ENCODE measurements around the gene NKAIN4. TPM values are rescaled to one million over a fixed set of nuclear protein-coding genes. Genes with fewer than 3 reads are reported as not detected.

Gene NKAIN4
- total RNA-seq, 3 donors from 2014 or later, result not detected

DNA sequence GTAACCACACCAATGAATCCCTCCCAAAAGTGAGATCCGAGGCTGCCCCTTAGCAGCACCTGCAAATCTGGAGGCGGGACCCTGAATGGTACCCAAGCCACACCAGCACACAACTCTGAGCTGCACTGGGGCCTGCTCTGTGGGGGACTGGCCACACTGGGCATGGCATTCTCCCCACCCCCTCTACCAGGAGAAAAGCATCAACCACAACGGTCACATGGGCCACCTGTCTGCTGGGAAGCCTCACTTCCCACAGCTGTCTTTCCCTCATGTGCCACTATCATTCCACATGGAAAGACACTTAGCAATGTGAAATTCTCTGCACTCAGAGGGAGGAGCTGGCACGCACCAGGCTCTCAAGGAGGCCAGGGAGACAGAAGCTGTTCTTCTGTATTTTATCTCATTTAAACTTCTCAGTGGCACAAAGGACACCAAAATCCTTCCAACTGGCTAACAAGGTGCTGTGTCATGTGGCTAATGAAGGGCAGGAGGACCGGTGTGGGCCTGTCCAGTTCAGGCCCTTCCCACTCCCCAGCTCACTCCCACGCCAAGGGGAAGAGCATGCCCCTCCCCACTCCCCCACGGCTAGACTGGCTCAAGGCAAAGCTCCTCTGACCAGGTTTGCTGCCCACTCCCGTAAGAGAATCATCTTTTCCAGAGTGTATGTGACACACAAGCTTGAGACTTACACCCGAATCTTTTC, 57.3 kb downstream of the NKAIN4 start:
- no peak for TF ChIP-seq POLR2A (IDR thresholded peaks at IDR 0.05)
- TF ChIP-seq, protein P1, sequence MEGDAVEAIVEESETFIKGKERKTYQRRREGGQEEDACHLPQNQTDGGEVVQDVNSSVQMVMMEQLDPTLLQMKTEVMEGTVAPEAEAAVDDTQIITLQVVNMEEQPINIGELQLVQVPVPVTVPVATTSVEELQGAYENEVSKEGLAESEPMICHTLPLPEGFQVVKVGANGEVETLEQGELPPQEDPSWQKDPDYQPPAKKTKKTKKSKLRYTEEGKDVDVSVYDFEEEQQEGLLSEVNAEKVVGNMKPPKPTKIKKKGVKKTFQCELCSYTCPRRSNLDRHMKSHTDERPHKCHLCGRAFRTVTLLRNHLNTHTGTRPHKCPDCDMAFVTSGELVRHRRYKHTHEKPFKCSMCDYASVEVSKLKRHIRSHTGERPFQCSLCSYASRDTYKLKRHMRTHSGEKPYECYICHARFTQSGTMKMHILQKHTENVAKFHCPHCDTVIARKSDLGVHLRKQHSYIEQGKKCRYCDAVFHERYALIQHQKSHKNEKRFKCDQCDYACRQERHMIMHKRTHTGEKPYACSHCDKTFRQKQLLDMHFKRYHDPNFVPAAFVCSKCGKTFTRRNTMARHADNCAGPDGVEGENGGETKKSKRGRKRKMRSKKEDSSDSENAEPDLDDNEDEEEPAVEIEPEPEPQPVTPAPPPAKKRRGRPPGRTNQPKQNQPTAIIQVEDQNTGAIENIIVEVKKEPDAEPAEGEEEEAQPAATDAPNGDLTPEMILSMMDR (IDR thresholded peaks at IDR 0.05), result no peak
- no peak for TF ChIP-seq POLR2AphosphoS5 (IDR thresholded peaks at IDR 0.05)
- intact Hi-C loops (cut with DNase I; ENCODE audit: low total_unique reads), result loop anchor here (5.0 kb wide), 1 partner anchor 1005 kb away; no protein-coding TSS in a partner anchor
- H3K27me3 ChIP-seq, result no peaks in the 10 kb centered on the region

DNA sequence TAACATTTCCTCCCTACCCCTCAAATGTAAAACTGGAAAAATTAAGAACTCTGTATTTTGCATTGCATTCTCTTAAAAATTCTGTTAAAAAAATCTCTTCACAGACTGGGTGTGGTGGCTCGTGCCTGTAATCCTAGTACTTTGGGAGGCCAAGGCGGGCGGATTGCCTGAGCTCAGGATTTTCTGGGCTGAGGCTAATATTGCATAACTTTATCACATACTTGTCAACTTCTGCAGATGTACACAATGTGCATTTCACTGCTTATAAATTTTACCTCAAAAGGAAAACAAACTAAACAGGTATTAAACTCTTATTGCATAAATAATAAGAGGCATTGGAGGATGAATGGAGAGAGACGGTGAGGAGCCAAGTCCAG, 59.5 kb downstream of the NKAIN4 start:
- H3K4me1 ChIP-seq, result no peaks in the 10 kb centered on the region
- no peak overlapping the region for H3K27ac ChIP-seq
- no peak for TF ChIP-seq POLR2A (IDR thresholded peaks at IDR 0.05)
- TF ChIP-seq POLR2AphosphoS5 (IDR thresholded peaks at IDR 0.05), result no peak
- TF ChIP-seq, protein P1 (IDR thresholded peaks at IDR 0.05), result no peak
- no peak for DNase-seq (ENCODE audit: low spot score in 2 of 2)
- H3K9me3 ChIP-seq, result no peaks in the 10 kb centered on the region
- no peak overlapping the region for H3K4me3 ChIP-seq
- no peaks in the 10 kb centered on the region for H3K27me3 ChIP-seq
- intact Hi-C loops (cut with DNase I; ENCODE audit: low total_unique reads), result loop anchor here (5.0 kb wide), 1 partner anchor 1002 kb away; no protein-coding TSS in a partner anchor
- H3K36me3 ChIP-seq, result no peaks in the 10 kb centered on the region

More for the DNA sequence above, 57.3 kb downstream of the NKAIN4 start:
- H3K9me3 ChIP-seq, result no peaks in the 10 kb centered on the region
- DNase-seq (ENCODE audit: low spot score in 2 of 2), result no peak
- no peaks in the 10 kb centered on the region for H3K4me1 ChIP-seq
- no peaks in the 10 kb centered on the region for H3K36me3 ChIP-seq
- H3K27ac ChIP-seq, result no peak overlapping the region
- no peak overlapping the region for H3K4me3 ChIP-seq

DNA sequence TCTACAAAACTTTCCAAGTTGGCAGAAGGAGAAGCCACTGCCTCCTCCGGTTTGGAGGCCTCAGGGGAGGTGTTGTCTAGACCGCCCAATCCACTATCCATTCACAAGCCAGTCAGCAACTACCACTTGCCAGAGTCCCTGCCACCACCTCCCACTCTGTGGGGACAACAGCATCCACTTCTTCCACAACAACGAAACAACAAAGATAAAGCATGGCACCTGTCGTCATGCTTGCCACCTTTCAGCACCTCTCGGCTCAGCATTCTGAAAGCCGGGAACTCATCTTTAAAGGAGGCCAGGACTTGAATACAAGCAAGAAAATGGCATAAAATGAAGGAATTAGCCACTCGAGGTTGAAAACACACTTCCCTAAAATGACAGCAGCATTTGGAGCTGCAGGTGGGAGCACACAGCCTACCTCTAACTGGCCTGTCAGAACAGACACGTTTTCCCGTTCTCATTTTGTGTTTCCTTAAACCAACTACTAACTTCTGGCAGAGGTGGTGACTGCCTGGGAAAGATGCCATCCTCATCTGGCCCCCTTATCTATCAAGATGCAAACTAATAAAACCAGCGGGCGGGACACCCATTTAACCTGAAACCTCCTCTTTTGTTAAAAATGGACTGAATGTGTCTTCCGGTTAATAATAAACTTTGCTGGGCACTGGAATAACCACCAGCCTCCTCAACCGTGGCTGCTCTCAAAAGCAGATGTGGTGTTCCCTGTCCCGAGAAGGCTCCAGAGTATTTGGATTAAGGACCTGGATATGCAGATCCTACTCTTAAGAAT, 60.1 kb downstream of the NKAIN4 start:
- Histone ChIP-seq H3K27ac (no peak overlapping the region), H3K4me1 (no peaks in the 10 kb centered on the region), H3K36me3 (no peaks in the 10 kb centered on the region), H3K9me3 (no peaks in the 10 kb centered on the region), H3K4me3 (no peak overlapping the region), H3K27me3 (no peaks in the 10 kb centered on the region)
- TF ChIP-seq, protein P1 (IDR thresholded peaks at IDR 0.05), result no peak
- TF ChIP-seq POLR2AphosphoS5 (IDR thresholded peaks at IDR 0.05), result no peak
- TF ChIP-seq POLR2A (IDR thresholded peaks at IDR 0.05), result no peak
- DNase-seq (ENCODE audit: low spot score in 2 of 2), result no peak
- intact Hi-C loops (cut with DNase I; ENCODE audit: low total_unique reads), result no loop called here

DNA sequence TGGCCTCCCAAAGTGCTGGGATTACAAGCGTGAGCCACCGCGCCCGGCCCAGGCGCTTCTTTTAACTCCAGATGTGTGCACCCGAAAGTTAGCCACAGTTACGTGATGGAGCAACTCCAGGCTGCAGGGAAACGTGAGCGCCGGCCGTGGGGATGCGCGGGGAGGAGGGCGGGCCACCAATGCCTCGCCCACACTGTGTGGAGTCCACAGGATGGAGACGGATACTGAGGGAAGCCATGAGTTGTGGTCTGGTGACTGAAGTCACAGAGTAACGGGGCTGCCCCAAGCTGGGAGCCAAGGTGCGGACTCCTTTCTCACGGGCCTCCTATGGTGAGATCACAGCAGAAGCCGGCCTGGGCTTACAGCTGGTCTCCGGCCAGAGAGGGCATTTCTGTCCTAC, 61.5 kb downstream of the NKAIN4 start:
- intact Hi-C loops (cut with DNase I; ENCODE audit: low total_unique reads), result no loop called here
- H3K9me3 ChIP-seq, result no peaks in the 10 kb centered on the region
- H3K27me3 ChIP-seq, result no peaks in the 10 kb centered on the region
- no peaks in the 10 kb centered on the region for H3K4me1 ChIP-seq
- H3K27ac ChIP-seq, result no peak overlapping the region
- no peaks in the 10 kb centered on the region for H3K36me3 ChIP-seq
- no peak overlapping the region for H3K4me3 ChIP-seq
- DNase-seq (ENCODE audit: low spot score in 2 of 2), result no peak
- TF ChIP-seq, protein P1 (IDR thresholded peaks at IDR 0.05), result no peak
- TF ChIP-seq POLR2A (IDR thresholded peaks at IDR 0.05) (no peak), POLR2AphosphoS5 (IDR thresholded peaks at IDR 0.05) (no peak)

DNA sequence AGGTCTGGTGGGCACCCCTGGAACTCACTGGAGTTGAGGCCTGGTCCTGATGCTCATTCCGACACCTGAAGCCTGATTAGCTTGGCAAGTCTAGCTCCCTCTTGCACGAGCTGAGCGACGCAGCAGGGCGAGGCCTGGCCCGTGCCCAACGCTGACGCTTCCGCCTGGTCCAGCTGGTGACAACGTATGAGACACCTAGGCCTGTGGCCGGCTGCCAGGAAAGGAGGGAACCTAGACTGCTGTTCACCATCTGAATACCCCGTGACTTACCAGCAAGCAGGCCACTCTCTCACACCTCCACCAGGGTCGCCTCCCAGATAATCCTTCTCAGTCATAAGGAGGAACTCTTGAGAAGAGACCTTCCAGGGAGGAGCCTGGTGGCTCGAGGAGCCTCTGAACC, 62.9 kb downstream of the NKAIN4 start:
- Histone ChIP-seq H3K9me3 (no peaks in the 10 kb centered on the region), H3K36me3 (no peaks in the 10 kb centered on the region), H3K4me3 (no peak overlapping the region), H3K27ac (no peak overlapping the region), H3K27me3 (no peaks in the 10 kb centered on the region), H3K4me1 (no peaks in the 10 kb centered on the region)
- TF ChIP-seq POLR2AphosphoS5 (IDR thresholded peaks at IDR 0.05) (no peak), POLR2A (IDR thresholded peaks at IDR 0.05) (no peak)
- TF ChIP-seq, protein P1 (IDR thresholded peaks at IDR 0.05), result no peak
- peak in 1 of 2 donors; percentile 56 for DNase-seq (ENCODE audit: low spot score in 2 of 2)
- intact Hi-C loops (cut with DNase I; ENCODE audit: low total_unique reads), result no loop called here

All from breast epithelium (tissue), 4 donors.